ENCODE data around the gene TUBGCP6.
"Not testable (repeated sequence)": the region's sequence is repeated elsewhere in the genome, so short reads cannot be mapped to it uniquely, and the experiment has no call there.

TUBGCP6 gene

DNA sequence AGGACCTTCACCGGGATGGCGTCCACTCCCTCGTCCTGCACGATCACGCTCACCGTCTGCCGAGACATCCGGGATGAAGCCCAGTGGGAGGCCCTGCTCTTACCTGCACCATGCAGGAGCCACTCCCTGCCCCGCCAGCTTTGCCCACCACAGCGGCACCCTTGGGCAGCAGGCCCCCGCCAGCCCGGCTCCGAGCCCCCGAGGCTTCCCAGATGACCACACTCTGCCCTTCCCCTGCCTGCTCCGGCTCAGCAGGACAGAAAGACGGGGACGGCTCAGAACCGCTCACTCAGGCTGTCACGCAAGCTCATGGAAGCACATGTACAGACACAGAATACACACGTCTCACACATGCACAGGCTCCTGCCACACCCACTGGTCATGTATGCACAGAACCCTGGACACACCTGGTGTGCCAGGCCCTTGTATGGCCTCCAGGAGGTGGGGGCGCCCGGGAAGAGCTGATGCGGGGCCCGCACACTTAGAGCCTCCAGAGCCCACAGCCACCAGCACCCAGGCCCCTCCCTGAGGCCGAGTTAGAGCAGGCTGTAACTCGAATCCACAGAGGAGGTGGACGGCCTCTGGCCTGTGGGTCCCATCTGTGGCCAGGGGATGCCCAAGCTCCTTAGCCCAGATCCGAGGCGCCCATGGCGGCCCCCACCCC is 34.3 kb upstream of the TUBGCP6 start:
- no peak for DNase-seq (ENCODE audit: low read depth in 4 of 4, low spot score in 1 of 4)

- DNase-seq (ENCODE audit: low read depth in 4 of 4, low spot score in 1 of 4), result no peak
Measured at GRCh38 chr22:50278461-50278860, 33.6 kb upstream of the TUBGCP6 start.

DNA sequence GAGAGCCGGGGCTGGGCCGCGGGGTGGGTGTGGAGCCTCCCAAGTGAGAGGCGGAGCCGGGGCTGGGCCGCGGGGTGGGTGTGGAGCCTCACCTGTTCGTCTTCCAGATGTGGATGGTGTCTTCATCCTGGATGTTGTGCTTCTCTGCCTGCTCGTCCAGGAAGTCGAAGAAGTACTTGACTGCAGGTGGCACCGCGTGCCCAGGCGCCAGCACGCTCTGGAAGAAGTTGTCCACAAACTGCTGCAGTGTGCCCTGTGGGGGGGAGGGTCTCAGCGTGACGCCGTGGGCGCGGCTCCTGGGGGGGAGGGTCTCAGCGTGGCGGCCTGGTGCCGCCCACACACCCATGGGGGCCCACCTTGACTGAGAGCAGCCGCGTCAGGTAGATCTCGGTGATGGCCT is 32.9 kb upstream of the TUBGCP6 start:
- no peak for DNase-seq (ENCODE audit: low read depth in 4 of 4, low spot score in 1 of 4)

DNA sequence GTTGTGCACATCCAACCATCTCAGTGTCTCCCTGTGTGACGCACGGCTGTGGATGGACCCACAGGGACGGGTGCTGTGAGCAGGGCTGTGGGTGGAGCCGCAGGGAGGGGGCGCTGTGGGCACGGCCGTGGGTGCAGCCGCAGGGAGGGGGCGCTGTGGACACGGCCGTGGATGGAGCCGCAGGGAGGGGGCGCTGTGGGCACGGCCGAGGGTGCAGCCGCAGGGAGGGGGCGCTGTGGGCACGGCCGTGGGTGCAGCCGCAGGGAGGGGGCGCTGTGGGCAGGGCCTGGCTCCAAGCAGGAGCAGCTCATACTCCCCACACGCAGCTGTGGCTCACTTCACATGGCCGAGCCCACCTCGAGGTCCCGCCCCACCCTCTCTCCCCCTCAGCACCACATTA is 31.3 kb upstream of the TUBGCP6 start:
- peak in 1 of 4 experiments; percentile 30 for DNase-seq (ENCODE audit: low read depth in 4 of 4, low spot score in 1 of 4)

GRCh38 chr22:50275181-50276055 is 30.6 kb upstream of the TUBGCP6 start:
- no peak for DNase-seq (ENCODE audit: low read depth in 4 of 4, low spot score in 1 of 4)

GRCh38 chr22:50274771-50275170 is 29.9 kb upstream of the TUBGCP6 start:
- no peak for DNase-seq (ENCODE audit: low read depth in 4 of 4, low spot score in 1 of 4)

GRCh38 chr22:50274311-50274710 is 29.5 kb upstream of the TUBGCP6 start:
- DNase-seq (ENCODE audit: low read depth in 4 of 4, low spot score in 1 of 4), result no peak

DNA sequence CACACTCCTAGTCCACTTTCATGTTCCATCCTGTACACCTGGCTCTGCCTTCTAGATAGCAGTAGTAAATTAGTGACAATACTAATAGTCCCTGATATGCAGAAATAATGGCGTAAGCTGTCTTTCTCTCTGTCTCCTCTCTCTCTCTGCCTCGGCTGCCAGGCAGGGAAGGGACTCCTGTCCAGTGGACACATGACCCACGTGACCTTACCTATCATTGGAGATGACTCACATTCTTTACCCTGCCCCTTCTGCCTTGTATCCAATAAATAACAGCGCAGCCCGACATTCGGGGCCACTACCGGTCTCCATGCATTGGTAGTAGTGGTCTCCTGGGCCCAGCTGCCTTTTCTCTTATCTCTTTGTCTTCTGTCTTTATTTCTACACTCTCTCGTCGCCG is 29.0 kb upstream of the TUBGCP6 start:
- DNase-seq (ENCODE audit: low read depth in 4 of 4, low spot score in 1 of 4), result not testable (repeated sequence)

GRCh38 chr22:50273352-50273751 is 28.5 kb upstream of the TUBGCP6 start:
- DNase-seq (ENCODE audit: low read depth in 4 of 4, low spot score in 1 of 4), result not testable (repeated sequence)

DNA sequence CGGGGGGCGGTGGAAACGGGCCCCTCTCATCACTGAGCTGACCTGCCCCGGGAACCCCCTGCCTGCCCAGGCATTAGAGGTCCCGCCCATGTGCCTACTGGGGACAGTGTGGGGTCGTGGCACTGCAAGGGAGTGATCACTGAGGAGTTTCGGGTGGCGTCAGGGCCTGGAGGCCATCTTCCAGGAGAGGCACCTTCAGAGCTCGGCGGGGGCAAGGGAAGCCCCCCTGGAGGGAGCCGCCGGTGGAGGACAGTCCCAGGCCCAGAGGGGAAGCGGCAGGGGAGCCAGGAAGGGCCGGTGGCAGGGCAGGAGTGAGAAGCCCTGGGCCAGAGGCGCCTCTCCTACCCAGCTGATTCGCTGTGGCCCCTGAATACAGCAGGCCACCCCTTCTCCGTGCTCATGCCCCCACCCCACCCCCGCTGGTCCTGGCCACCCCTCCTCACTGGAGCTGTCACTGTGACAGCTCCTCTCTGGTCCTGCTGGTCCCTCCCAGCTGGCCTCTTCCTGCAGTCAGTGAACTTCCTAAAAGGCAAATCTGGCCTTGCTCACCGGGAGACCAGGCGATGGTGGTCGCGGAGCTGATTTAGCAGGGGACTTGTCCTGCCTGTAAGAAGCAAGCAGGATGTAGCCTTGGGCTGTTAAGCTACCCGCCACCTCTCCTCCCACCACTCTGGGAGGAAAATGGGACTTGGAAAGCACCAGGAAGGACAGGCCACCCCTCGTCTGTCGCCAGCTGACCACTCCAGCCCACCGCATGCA is 27.4 kb upstream of the TUBGCP6 start:
- no peak for DNase-seq (ENCODE audit: low read depth in 4 of 4, low spot score in 1 of 4)

GRCh38 chr22:50271519-50271970 is 26.7 kb upstream of the TUBGCP6 start:
- peak in 3 of 4 experiments; percentile 37 to 54 (median 40) for DNase-seq (ENCODE audit: low read depth in 4 of 4, low spot score in 1 of 4)

- peak; percentile 38 to 49 (median 44) for DNase-seq (ENCODE audit: low read depth in 4 of 4, low spot score in 1 of 4)
Measured at GRCh38 chr22:50270666-50271394, 26.0 kb upstream of the TUBGCP6 start.

DNA sequence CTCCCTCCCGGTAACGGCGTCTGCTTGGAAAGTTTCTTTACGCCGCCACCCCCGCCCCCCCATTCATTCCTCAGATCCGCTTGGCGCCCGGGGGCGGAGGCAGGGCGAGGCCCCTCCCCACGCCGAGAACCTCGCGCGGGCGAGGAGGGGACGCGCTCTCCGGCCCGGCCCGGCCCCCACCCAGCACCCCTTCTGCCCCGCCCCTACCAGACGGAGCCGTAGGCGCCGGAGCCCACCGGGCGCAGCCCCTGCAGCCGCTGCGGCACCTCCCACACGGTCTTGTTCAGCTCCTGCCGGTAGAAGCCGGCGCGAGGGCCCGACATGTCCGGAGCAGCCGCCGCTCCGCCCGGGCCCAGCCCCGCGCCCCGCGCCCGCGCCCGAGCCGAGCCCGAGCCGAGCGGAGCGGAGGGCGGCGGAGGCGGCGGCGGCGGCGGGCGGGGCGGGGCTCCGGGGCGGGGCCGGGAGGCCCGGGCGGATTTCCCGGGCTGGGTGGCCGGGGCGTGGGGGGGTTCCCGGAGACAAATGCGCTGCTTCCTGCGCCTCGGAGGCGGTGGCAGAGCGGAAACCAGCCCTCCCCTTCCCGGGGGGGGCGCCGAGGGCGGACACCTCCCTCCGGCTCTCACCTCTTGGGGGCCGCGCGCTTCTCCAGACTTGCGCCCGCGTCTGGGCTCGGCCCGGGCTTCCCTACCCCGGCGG is 25.3 kb upstream of the TUBGCP6 start, which contains the start of gene MAPK11:
TSS of gene MAPK11 (minus strand) at position 411 of the 696 bp plus-strand sequence. CDS start at position 323, 88 bp downstream.
- peak; percentile 42 to 71 (median 52) for DNase-seq (ENCODE audit: low read depth in 4 of 4, low spot score in 1 of 4)

- DNase-seq (ENCODE audit: low read depth in 4 of 4, low spot score in 1 of 4), result no peak
Measured at GRCh38 chr22:50269573-50269969, 24.7 kb upstream of the TUBGCP6 start.

GRCh38 chr22:50268655-50269113 is 23.9 kb upstream of the TUBGCP6 start:
- no peak for DNase-seq (ENCODE audit: low read depth in 4 of 4, low spot score in 1 of 4)

- peak in 3 of 4 experiments; percentile 38 to 58 (median 45) for DNase-seq (ENCODE audit: low read depth in 4 of 4, low spot score in 1 of 4)
Measured at GRCh38 chr22:50267591-50268390, 23.0 kb upstream of the TUBGCP6 start.

DNA sequence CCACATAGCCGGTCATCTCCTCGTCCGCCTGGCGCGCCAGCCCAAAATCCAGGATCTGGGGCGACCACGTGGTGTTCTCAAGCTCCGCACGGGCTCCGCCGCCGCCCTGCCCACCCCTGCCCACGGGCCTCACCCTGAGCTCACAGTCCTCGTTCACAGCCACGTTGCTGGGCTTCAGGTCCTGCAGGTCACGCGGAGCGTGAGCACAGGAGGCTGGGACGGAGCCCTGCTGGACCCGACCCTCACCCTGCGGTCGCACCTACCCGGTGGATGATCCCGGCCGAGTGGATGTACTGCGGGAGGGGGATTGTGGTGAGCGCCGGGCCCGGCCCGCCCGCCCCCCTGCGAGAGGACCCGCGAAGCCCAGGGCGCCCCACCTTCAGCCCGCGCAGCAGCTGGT is 22.2 kb upstream of the TUBGCP6 start:
- DNase-seq (ENCODE audit: low read depth in 4 of 4, low spot score in 1 of 4), result no peak

DNA sequence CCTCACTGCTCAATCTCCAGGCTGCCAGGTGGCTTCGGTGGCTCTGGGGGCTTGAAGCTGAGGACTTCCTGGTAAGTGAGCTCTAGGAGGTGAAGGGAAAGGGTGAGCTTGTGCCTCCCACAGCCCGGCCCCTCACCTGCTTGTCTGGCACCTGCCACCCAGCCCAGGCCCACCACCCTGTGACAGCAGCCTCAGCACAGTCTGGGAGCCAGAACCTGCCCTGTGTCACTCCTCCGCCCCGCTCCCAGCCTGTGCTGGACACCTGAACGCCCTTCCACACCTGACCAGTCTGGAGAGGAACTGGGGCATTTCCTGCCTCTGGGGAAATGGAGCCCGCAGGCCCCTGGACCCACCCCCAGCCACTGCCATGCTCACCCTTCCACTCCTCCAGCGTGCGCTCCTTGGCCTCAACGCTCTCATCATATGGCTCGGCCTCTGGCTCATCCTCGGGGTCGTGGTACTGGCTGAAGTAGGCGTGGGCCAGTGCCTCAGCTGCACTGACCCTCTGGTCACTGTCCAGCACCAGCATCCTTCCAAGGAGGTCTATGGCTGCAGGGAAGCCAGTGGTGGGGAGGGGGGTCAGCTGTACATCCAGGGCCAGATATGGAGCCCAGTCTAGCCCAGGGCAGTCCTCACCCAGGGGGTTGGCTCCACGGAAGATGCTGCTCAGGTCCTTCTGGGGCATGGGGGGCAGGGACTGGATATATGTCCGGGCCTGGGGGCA is 20.3 kb upstream of the TUBGCP6 start:
- no peak for DNase-seq (ENCODE audit: low read depth in 4 of 4, low spot score in 1 of 4)
